NCI-H187 treated with DMSO at 0.1 percent for 48 hours (cell line): Measurements from ENCODE around the gene UHMK1.
"Not testable (repeated sequence)": the region's sequence is repeated elsewhere in the genome, so short reads cannot be mapped to it uniquely, and the experiment has no call there.

Experiments
- DNase-seq: peaks from one replicate; lab custom pipeline; 2025; lab: John Stamatoyannopoulos, UW

The UHMK1 gene

DNA sequence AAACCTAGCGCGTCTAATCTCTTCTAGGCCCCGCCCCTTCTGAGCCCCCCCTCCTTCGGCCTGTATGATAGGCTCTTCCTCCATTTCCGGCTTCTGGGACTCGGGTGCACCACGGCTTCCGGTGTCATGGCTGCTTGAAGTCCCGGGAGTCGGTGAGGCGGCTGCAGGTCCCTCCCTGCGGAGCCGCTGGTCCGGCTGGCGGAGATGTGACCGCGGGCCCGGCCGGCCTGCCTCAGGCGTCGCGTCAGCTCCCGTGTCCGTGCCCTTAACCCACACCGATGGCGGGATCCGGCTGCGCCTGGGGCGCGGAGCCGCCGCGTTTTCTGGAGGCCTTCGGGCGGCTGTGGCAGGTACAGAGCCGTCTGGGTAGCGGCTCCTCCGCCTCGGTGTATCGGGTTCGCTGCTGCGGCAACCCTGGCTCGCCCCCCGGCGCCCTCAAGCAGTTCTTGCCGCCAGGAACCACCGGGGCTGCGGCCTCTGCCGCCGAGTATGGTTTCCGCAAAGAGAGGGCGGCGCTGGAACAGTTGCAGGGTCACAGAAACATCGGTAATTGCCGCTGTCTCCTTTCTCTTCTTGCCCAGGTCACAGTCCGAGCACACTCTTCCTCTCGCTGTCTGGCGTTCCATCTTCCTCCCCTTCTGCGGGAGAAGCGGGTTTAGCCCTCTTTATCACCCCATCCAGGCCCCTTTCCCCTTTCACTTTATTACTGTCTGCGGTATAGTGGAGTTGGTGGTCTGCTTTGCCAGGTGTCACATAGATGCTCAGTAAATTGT is at the start of gene UHMK1:
Gene UHMK1 (plus strand): TSS at position 96 of the 773 bp plus-strand sequence. CDS start 183 bp downstream, at position 279.
- peak; percentile 97 for DNase-seq

- DNase-seq: not testable (repeated sequence)
Measured at GRCh38 chr1:162454361-162454760, 43.3 kb upstream of the UHMK1 start.

DNA sequence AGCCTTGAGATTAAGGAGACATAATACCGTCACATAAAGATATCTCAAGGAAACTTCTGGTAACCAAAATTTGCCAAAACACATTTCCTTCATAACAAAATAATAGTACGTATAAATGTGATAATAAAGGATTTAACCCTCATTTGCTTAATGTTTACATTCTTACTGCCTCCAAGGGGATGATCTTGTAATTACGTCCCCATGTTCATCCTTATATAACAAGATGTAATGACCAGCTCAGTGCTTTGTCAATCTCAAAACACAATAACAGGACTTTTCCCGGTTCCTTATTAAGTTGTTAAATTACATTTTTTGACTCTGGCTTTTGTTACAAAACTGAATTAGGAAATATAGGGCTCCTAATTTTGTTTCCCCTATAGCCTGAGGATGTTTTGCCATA is 41.3 kb upstream of the UHMK1 start:
- no peak for DNase-seq

DNA sequence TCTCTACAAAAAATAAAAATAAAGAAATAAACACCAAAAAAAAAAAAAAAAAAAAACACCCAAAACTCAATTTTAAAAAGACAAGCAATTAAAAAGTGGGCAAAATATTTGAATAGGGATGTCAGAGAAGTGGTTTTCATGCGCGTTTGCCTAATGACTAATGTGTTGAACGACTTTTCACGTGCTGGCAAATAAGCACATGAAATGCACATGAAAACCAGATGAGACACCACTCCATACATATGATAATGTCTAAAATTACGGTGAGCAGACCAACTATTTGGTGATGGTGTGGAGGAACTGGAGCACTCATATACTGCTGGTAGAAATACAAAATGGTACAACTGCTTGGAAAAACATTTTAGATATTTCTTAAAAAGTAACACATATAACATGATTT is 39.4 kb upstream of the UHMK1 start:
- DNase-seq: no peak

DNA sequence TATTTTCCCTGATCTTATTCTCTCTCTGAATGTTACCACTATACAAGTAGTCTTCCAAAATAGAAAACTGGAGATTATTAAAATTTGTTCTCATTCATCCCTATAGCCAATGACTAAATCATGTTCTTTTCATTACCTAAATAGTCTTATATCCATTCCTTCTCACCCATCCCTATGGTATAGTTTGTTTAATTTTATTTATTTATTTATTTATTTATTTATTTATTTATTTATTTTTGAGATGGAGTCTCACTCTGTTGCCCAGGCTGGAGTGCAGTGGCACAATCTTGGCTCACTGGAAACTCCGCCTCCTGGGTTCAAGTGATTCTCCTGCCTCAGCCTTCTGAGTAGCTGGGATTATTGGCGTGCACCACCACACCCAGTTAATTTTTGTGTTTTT is 35.2 kb upstream of the UHMK1 start:
- not testable (repeated sequence) for DNase-seq

DNA sequence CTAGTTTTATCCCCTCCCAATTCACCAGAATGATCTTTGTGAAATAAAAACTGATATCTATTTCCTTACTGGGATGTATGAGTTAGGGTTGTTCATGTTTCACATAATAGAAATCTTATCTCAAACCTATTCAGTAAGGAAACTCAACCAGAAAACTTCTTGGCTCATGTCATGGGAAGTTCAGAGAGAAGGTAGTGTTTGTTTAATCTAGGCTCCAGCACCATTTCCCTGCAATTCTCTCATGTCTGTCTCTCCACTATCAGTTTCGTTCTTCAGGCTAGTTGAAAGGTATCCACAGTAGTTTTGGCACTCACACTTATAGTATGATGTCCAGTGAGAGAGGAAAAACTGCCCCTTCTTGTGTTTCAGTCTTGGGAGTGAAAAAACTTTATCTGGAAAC is 34.6 kb upstream of the UHMK1 start:
- no peak for DNase-seq

DNA sequence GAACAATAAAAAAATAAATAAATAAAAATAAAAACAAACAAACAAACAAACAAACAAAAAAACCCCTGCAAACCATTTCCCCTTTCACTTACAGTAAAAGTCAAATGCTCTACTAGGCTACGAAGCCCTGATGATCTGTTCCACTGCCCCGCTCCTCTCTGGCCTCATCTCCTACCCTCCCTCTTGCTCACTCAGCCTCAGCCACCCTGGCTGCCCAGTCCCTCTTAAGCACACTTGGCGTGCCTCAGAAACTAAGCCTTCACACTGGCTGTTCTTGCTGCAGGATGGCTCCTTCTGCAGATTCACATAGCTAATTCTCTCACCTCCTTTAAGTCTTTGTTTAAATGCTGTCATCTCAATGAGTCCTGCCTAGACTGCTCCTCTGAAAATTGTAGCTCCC is 30.8 kb upstream of the UHMK1 start:
- DNase-seq: no peak

DNA sequence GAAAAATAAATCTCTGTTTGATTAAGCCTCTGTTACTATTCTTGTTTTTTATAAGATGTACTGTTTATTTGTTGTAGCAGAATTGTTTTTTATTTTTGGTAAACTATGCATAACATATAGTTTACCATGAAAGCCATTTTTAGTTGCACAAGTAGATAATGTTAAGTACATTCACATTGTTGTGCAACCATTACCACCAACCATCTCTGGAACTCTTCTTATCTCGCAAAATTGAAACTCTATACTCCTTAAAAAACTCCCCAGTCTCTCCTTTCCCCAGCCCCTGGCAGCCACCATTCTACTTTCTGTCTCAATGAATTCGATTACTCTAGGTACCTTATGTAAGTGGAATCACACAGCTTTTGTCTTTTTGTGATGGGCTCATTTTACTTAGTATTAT is 27.4 kb upstream of the UHMK1 start:
- no peak for DNase-seq

DNA sequence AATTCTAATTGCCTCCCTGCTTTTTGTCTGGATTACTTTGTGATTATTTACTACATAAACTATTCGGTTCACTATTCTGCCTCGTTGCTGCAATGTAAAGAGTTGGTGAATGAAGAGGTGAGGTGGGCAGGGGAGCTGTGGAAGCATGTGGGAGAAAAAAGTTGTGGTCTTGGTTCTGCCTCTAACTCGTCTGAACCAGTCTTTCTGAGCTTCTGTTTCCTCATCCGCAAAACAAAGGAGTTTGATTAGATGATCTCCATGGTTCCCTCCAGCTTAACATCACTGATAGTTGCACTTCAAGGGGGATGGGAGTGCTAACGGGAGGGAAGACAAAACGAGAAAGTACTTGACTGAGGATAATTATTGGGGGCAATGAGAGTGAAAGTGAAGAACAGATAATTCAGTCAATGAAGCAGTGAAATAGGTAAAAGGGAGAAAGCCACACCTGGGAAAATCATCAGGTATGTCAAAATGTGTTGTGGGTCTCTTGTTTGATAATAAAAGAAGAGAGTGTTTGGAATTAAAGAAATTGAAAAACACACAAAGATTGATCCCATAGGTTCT is 26.2 kb upstream of the UHMK1 start:
- DNase-seq: no peak

DNA sequence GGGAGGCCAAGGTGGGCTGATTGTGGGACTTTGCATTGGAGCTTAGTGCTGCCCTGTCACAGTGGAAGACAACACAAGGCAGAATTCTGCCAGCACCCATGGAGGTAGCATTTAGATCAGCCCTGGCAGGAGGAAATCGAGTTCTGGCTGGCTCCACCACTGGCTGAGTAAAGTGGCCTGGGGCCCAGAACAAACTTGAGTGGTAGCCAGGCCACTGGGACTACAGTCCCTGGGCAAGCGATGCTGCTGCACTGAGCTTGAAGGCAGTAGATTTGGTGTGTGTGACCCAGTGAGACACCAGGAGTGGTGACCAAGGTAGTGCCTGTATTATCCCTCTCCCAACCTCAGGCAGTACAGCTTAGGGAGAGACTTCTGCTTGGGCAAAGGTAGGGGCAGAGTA is 22.5 kb upstream of the UHMK1 start:
- no peak for DNase-seq

- DNase-seq: no peak
Measured at GRCh38 chr1:162475539-162476185, 22.0 kb upstream of the UHMK1 start.

- DNase-seq: no peak
Measured at GRCh38 chr1:162476620-162477019, 21.0 kb upstream of the UHMK1 start.

DNA sequence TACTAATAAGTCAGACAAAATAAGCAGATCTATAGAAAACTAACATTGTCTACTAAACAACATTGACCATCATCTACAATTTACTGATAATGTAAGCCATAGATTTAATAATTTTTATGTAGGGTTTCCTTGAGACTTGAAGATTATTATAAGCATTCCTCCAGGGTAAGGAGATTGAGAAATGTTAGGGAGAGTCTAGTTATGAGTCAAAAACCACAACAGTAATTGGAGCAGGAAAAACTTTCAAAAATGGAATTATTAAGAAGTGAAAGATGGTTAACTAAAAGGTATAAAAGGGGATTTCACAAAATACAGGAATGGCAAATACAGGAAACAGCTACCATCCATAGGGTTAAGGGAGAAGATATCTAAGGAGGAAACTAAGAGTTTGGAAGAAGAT is 12.4 kb upstream of the UHMK1 start:
- DNase-seq: no peak

DNA sequence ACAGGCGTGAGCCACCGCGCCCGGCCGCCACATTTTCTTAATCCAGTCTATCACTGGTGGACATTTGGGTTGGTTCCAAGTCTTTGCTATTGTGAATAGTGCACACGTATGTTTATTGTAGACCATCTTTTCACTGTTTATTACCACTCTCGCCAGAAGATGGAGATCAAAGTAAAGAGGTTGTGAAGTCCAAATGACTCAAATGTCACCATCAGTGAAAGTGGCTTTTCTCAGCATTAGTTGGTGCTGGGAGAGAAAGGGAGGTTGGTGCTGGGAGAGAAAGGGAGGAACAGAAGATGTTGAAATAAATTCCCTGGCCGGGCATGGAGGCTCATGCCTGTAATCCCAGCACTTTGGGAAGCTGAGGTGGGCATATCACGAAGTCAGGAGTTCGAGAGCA is 10.4 kb upstream of the UHMK1 start:
- DNase-seq: no peak

DNA sequence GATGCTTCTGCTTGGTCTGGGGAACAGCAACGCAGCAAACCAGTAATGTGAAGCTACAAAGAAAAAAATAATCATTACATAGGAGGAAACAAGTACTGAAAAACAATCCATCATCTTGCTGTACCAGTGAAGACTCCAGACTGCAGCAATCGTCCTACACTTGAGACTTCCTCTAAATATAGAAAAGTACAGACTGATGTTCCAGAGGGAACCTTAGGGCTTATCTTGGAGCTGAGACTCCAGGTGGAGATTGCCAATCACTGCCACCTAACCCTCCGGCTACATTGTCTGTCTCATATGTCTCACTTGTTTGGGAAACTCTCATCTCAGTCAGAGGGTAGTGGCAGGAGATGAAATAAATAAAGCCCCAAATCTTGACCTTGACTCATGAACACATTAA is 9.4 kb upstream of the UHMK1 start:
- no peak for DNase-seq

- DNase-seq: not testable (repeated sequence)
Measured at GRCh38 chr1:162495531-162496233, 1.9 kb upstream of the UHMK1 start.

DNA sequence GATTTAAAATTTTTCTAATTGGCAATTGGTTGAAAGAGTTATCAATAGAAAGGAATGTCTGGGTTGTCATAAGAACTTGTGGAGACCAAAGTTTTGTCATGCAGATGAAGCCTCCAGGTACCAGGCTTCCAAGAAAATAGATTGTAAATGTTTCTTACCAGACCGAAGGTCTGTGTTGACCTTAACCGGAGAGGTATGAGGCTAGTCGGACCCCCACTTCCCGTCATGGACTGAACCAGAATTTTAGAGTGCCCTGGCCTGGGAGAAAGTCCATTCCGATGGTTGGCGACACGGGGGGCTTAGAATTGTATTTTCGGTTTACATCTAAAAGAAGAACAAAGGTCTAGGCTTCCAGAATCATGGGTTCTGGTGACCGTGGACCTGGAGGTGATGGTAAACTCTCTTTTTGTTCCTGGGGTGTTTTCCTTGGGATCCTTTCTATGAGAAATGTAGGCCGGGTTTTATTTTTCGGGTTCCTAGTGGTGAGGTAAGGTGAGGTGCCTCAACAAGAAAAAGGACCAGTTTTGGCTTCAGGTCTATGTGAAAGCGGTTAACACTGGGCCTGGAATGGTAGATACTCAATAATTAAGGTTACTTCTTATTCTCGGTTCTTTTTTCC is 405 bp upstream of the UHMK1 start:
- no peak for DNase-seq

DNA sequence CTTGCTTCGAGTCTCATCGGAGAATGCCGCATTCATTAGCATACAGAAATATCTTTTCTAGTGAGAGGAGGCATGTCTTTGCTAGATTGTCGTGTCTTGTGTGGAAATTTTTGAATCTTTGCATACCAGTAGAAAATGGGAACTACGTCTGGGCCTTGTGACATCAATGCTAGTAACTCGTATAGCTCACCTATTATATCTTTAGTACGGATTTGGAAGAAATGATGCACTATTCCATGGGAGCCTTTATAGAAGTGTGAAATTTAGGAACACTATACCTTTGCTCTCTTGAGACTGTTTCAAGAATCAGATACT is 835 bp downstream of the UHMK1 start:
- no peak for DNase-seq

DNA sequence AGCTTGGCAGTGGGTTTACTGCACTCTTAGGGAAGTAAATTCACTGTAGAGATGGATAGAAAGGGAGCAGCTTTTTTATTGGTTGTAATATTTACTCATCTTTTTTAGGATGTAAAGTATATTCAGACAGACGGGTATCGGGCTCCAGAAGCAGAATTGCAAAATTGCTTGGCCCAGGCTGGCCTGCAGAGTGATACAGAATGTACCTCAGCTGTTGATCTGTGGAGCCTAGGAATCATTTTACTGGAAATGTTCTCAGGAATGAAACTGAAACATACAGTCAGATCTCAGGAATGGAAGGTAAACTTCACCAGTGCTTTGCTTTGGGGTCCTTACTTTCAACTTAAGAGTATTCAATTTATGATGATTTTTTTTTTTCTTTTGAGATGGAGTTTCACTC is 3.2 kb downstream of the UHMK1 start:
- no peak for DNase-seq

GRCh38 chr1:162502077-162502476 is 4.5 kb downstream of the UHMK1 start:
- no peak for DNase-seq

- DNase-seq: no peak
Measured at GRCh38 chr1:162502928-162503327, 5.3 kb downstream of the UHMK1 start.

DNA sequence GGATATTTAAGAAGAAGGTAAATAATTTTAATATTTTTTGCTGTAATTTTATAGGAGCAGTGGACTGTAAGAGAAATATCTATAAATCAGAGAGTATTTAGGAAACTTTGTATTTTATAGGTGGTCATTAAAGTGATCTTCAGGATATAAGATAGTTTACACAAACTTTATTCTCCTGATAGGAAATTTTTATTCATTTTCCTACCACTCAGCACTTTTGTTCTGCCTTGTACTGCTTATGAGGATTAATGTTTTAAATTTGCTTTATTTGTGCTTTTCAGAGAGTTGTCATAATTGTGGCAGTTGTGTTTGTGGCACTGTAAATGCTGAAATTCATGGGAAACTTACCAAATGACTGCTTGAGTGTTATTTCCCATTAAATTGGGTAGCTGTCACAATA is 29.7 kb downstream of the UHMK1 start:
- no peak for DNase-seq
